22Rv1 (cell line): ENCODE data around the gene PMEL.

ENCODE experiments used
- CTCF ChIP-seq: fragments of 450-650 bp; IDR thresholded peaks from 2 replicates; pipeline ENCODE4 v1.5.1; 2017; ENCODE audit warnings: mild to moderate bottlenecking
- ZFX ChIP-seq: fragments of 450-650 bp; IDR thresholded peaks from 2 replicates; pipeline ENCODE4 v1.6.1; 2017; ENCODE audit warnings: antibody characterized with exemption, borderline replicate concordance

- TF ChIP-seq CTCF, result no peak
- TF ChIP-seq ZFX, result no peak
Measured at GRCh38 chr12:55932551-55932910, 33.3 kb downstream of the PMEL start.
